Activated CD8-positive, alpha-beta T cell treated with anti-CD3 and anti-CD28 coated beads for 36 hours (primary cell): ENCODE measurements around the gene IRF1. TPM values are rescaled to one million over a fixed set of nuclear protein-coding genes. Genes with fewer than 3 reads are reported as not detected.

Experiments used
- ATAC-seq: fragments of 200-7000 bp; cut with Tn5 transposase; one replicate; pipeline ENCODE4 v1.10.0; 2021; ENCODE audit warnings: mild to moderate bottlenecking, moderate library complexity
- CTCF ChIA-PET: fragments of 350-600 bp; sonication (Branson Sonifier 250); formaldehyde crosslinking; loops from one replicate; lab custom pipeline; 2021; ENCODE audit warnings: antibody characterized with exemption; lab: Charles Lee
- POLR2A ChIA-PET: fragments of 350-600 bp; sonication (Branson Sonifier 250); formaldehyde crosslinking; loops from one replicate; lab custom pipeline; 2021; ENCODE audit warnings: antibody characterized with exemption; lab: Charles Lee
- DNase-seq: peaks from one replicate; pipeline ENCODE4 v3.0.0-alpha.2; 2020
- H3K27ac Mint-ChIP-seq: one replicate; pipeline ENCODE4 v1.8.0; 2021; ENCODE audit warnings: mild to moderate bottlenecking, mixed read lengths
- H3K27me3 Mint-ChIP-seq: one replicate; pipeline ENCODE4 v1.8.0; 2021; ENCODE audit warnings: mixed read lengths
- H3K36me3 Mint-ChIP-seq: one replicate; pipeline ENCODE4 v1.8.0; 2021; ENCODE audit warnings: low read depth, mixed read lengths
- H3K4me1 Mint-ChIP-seq: one replicate; pipeline ENCODE4 v1.8.0; 2021; ENCODE audit warnings: low read depth, mixed read lengths
- H3K4me3 Mint-ChIP-seq: one replicate; pipeline ENCODE4 v1.8.0; 2021; ENCODE audit warnings: mild to moderate bottlenecking, moderate library complexity, mixed read lengths
- H3K9me3 Mint-ChIP-seq: one replicate; pipeline ENCODE4 v1.8.0; 2021; ENCODE audit warnings: mixed read lengths
- CTCF ChIP-seq: fragments of 200-600 bp; IDR thresholded peaks from one replicate; pipeline ENCODE4 v1.8.0; 2022; ENCODE audit warnings: antibody characterized with exemption, mild to moderate bottlenecking
- intact Hi-C: fragments of 100-400 bp; cut with micrococcal nuclease; formaldehyde crosslinking; loops from one replicate; pipeline ENCODE4 v1.10.0; 2022
- total RNA-seq, 2 experiments: library from RNA; stranded (reverse); gene quantifications; one replicate each; pipeline ENCODE4 v1.2.3, GENCODE V29; 2021

IRF1 gene
- total RNA-seq, 2 experiments from 2014 or later: 121 to 128 TPM

GRCh38 chr5:132449060-132449459, 41.5 kb downstream of the IRF1 start:
- Mint-ChIP-seq H3K4me3 (no peak overlapping the region), H3K27ac (no peak overlapping the region), H3K4me1 (peaks cover 59% of the 10 kb centered on the region), H3K9me3 (no peaks in the 10 kb centered on the region), H3K27me3 (no peaks in the 10 kb centered on the region), H3K36me3 (peaks cover 51% of the 10 kb centered on the region)
- intact Hi-C loops: no loop called here
- no peak for DNase-seq
- no peak for ATAC-seq
- CTCF ChIA-PET: interaction anchor here (1.0 to 3.2 kb wide), 6 partner anchors 8 to 52 kb away, joined by 3 to 11 read pairs (median 4); no protein-coding TSS in a partner anchor
- POLR2A ChIA-PET: interaction anchor here (0.8 to 3.3 kb wide), 8 partner anchors 10 to 48 kb away, joined by 3 to 18 read pairs (median 4); partner anchors contain the start of gene IRF1
- TF ChIP-seq CTCF: no peak

GRCh38 chr5:132447196-132447595, 43.4 kb downstream of the IRF1 start:
- H3K27me3 Mint-ChIP-seq: no peaks in the 10 kb centered on the region
- peaks cover 58% of the 10 kb centered on the region for H3K4me1 Mint-ChIP-seq
- H3K9me3 Mint-ChIP-seq: no peaks in the 10 kb centered on the region
- peaks cover 41% of the 10 kb centered on the region for H3K36me3 Mint-ChIP-seq
- no peak overlapping the region for H3K4me3 Mint-ChIP-seq
- no peak for TF ChIP-seq CTCF
- peak overlapping the region; percentile 41 for H3K27ac Mint-ChIP-seq
- DNase-seq: no peak
- peak; percentile 27 for ATAC-seq
- ChIA-PET POLR2A (interaction anchor here (0.5 to 2.0 kb wide), 8 partner anchors 9 to 36 kb away, joined by 3 to 20 read pairs (median 6); no protein-coding TSS in a partner anchor), CTCF (interaction anchor here (1.3 to 3.2 kb wide), 6 partner anchors 9 to 54 kb away, joined by 3 to 11 read pairs (median 6); no protein-coding TSS in a partner anchor)
- intact Hi-C loops: no loop called here

GRCh38 chr5:132446621-132447020, 44.0 kb downstream of the IRF1 start:
- no peak for ATAC-seq
- no peaks in the 10 kb centered on the region for H3K9me3 Mint-ChIP-seq
- no peak for TF ChIP-seq CTCF
- no peak for DNase-seq
- no peak overlapping the region for H3K4me3 Mint-ChIP-seq
- POLR2A ChIA-PET: interaction anchor here (0.5 to 2.0 kb wide), 5 partner anchors 8 to 35 kb away, joined by 4 to 20 read pairs (median 8); no protein-coding TSS in a partner anchor
- H3K4me1 Mint-ChIP-seq: peaks cover 63% of the 10 kb centered on the region
- CTCF ChIA-PET: interaction anchor here (1.3 to 3.2 kb wide), 6 partner anchors 9 to 54 kb away, joined by 3 to 11 read pairs (median 6); no protein-coding TSS in a partner anchor
- intact Hi-C loops: no loop called here
- H3K27ac Mint-ChIP-seq: no peak overlapping the region
- peaks cover 43% of the 10 kb centered on the region for H3K36me3 Mint-ChIP-seq
- no peaks in the 10 kb centered on the region for H3K27me3 Mint-ChIP-seq

- H3K27me3 Mint-ChIP-seq: no peaks in the 10 kb centered on the region
- peaks cover 68% of the 10 kb centered on the region for H3K4me1 Mint-ChIP-seq
- peaks cover 41% of the 10 kb centered on the region for H3K36me3 Mint-ChIP-seq
- no peak overlapping the region for H3K27ac Mint-ChIP-seq
- no peak overlapping the region for H3K4me3 Mint-ChIP-seq
- TF ChIP-seq CTCF: no peak
- ChIA-PET CTCF (interaction anchor here (1.4 kb wide), 1 partner anchor 11 kb away, joined by 3 read pairs; no protein-coding TSS in a partner anchor), POLR2A (interaction anchor here (1.5 to 24.7 kb wide), 2 partner anchors 19 to 41 kb away, joined by 6 to 1131 read pairs; partner anchors contain the start of gene IRF1)
- intact Hi-C loops: no loop called here
- ATAC-seq (no peak), DNase-seq (no peak)
- no peaks in the 10 kb centered on the region for H3K9me3 Mint-ChIP-seq
Measured at GRCh38 chr5:132445930-132446329, 44.6 kb downstream of the IRF1 start.

GRCh38 chr5:132445640-132445923, 45.0 kb downstream of the IRF1 start:
- peaks cover 70% of the 10 kb centered on the region for H3K4me1 Mint-ChIP-seq
- H3K27ac Mint-ChIP-seq: no peak overlapping the region
- ATAC-seq (no peak), DNase-seq (no peak)
- ChIA-PET CTCF (interaction anchor here (1.4 to 2.4 kb wide), 2 partner anchors 12 to 59 kb away, joined by 3 to 8 read pairs; no protein-coding TSS in a partner anchor), POLR2A (interaction anchor here (1.5 to 24.7 kb wide), 3 partner anchors 13 to 41 kb away, joined by 6 to 1131 read pairs (median 8); partner anchors contain the start of gene IRF1)
- intact Hi-C loops: no loop called here
- no peak overlapping the region for H3K4me3 Mint-ChIP-seq
- H3K27me3 Mint-ChIP-seq: no peaks in the 10 kb centered on the region
- no peak for TF ChIP-seq CTCF
- peaks cover 41% of the 10 kb centered on the region for H3K36me3 Mint-ChIP-seq
- no peaks in the 10 kb centered on the region for H3K9me3 Mint-ChIP-seq
